Stimulated activated CD4-positive, alpha-beta T cell treated with anti-CD3 and anti-CD28 coated beads, Interleukin-12 subunit alpha, Interleukin-12 subunit beta, amount 100 ng/mL, for 48 hours (primary cell): ENCODE data around the gene PREX1.
"Not testable (repeated sequence)": the region's sequence is repeated elsewhere in the genome, so short reads cannot be mapped to it uniquely, and the experiment has no call there.

Experiments
- DNase-seq, 3 donors: peaks; one replicate each; pipeline ENCODE4 v3.0.0-alpha.2; 2020; ENCODE audit warnings: low read depth in 2 of 3, low spot score in 1 of 3

The PREX1 gene

DNA sequence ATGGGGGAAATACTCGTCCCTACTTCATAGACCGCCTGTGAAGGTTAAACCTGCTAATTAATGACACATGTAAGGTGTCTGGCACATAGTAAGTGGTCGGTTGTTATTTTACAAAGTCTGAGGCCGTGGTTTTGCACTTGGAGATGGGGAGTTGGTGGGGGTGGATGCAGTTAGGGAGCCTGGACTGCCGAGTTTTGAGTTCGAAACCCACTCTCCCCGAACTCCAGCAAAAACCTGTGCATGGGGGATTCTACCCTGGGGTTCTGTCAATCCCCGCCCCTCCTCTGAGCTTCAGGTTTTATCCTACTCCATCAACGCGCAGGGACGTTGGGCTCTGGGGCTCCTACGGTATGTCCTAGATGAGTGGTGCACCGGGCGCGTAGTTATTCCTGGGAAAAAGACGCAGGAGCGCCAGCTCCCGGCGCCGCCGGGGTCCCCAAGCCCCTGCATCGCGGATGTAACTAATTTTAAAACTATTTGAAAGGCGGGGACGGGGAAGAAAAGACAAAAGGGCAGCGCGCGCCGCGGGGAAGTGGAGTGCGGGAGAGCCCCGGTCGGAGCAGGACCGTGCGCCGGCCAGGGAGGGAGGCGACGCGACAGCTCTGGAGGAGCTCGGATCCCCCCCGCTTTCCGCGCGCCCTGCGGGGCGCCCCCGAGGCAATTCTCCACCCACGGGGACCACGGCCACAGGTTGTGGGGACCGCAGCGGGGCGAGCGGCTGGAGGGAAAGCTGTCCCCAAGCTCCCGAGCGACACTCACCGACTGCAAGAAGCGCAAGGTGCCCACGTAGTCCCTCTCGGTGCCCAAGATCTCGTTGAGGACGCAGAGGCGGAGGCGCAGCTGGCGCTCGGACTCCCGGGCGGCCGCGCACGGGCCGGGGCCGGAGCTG is 672 bp downstream of the PREX1 start:
- DNase-seq = no peak

DNA sequence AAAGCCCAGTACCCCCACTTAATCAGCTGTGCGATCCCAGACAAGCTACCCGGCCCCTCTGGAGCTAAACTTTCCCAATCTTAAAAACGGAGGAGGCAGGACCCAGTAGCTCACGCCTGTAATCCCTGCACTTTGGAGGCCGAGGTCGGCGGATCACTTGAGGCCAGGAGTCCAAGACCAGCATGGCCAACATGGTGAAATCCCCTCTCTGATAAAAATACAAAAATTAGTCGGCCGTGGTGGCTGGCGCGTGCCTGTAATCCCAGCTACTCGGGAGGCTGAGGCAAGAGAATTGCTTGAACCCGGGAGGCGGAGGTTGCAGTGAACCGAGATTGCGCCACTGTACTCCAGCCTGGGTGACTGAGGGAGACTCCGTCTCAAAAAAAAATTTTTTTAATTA is 1.3 kb downstream of the PREX1 start:
- DNase-seq = not testable (repeated sequence)

DNA sequence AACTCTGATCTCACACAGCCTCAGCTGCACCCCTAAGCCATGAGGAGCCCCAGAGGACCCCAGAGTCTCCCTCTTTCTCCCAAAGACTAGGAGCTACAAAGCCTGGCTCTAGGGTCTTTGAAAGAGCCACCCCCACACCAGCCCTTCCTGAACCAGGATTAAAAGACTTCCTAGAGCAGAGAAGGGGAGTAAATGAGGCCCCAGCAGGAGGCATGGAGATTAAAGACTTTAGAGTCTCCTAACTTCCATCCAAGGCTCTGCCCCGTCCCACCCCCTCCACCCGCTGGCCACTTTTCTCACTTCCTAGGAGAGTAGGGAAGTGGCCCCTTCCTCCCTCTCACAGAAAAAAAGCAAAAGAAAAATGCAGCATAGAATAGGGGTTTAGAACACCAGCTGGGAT is 1.7 kb downstream of the PREX1 start:
- no peak for DNase-seq

DNA sequence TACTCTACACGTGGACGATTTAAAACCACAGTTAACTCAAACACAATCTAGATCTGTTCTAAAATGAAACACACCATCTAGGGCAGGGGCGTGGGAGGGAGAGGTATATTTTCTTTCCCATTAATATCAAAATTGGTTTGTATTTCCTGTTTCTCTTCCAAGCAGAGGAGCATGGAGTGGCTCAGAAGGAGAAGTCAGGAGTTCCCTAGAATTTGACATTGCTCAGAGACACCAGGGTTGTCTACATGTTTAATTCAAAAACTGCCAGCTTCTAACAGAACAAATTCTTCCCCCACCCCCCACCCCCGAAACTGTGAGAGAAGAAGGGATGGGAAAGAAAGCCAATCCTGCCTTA is 2.3 kb downstream of the PREX1 start:
- no peak for DNase-seq

DNA sequence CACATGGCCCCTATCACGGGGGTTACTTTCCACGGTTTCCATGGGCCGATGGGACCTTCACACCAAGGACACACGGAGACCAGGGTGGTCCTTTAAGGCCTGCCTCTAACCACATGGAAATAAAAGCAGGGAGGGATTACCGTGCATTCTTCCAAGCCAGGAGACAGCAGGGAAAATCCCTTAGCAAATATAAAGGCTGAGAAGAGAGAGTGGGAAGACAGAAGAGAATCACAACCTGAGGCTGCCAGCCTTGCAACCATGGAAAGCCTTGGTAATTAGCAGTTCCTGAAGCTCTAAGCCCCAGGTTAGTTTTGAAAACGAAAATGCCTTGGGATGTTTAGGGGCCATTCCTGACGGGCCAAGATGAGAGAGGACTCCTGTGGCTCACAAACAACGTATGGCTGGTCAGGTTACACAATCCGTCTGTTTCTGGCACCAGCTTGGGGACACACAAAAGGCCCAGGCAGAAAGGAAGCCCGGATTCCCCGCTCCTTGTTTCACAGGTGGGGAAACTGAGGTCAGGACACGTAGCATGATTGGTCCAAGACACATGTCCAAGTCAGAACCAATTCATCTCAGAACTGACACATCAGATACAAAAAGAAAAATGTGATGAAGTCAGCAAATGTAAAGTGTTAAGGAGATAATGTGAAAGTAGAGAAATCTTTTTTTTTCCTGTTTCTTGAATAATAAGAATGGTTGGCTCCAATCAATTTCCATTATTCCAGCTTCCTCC is 2.8 kb downstream of the PREX1 start:
- DNase-seq = no peak

- peak; percentile 58 to 62 (median 61) for DNase-seq
Observed at GRCh38 chr20:48823960-48824498, 3.8 kb downstream of the PREX1 start.

GRCh38 chr20:48823476-48823875 is 4.3 kb downstream of the PREX1 start:
- no peak for DNase-seq

GRCh38 chr20:48822879-48823385 is 4.9 kb downstream of the PREX1 start:
- no peak for DNase-seq

DNA sequence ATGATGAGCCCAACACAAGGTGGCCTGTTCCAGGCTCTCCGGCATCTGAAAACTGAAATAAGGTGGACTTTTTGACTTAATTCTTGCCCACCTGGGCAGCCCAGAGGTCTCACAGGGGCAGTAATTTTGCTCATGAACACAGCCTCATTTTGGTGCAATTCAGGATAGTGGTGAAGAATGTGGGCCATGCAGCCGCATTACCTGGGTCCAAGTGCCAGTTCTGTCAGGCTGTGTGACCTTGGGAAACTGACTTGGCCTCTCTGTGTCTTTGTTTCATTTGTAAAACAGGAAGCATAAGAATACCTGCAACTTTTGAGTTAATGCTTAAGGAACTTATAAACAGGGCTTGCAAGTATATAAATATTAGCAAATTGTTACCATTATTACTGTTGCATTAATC is 5.6 kb downstream of the PREX1 start:
- DNase-seq = no peak

DNA sequence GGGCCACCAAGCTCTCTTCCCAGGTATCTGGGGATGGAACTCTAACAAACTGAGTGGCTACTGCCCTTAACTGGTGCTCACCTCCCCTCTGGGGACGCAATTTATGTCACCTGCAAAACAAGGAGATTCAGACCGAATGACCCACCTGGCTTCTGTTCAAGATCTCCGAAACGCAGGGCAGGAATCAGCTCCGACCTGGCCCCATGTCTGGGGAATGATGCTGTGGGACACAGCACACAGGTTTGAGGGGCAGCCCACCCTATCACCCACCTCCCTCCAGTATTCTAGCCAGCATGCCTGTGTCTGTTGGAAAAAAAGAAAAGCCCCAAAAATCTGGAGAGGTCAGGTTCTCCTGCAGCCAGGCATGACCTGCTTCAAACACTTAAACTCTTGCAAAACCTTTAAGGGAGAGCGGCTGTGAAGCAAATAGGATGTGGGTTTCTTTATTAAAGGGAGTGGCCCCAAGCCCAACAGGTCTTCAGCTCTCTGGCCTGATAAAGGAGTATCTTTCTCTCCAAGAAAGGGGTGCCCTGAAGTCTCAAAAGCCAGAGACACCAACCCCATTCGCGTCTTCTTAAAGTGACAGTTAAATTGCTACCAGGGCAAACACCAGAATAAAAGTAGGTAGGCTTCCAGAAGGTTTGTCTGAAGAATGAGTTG is 6.4 kb downstream of the PREX1 start:
- no peak for DNase-seq

- no peak for DNase-seq
Observed at GRCh38 chr20:48820649-48820973, 7.2 kb downstream of the PREX1 start.

- no peak for DNase-seq
Observed at GRCh38 chr20:48819821-48820648, 7.8 kb downstream of the PREX1 start.

- no peak for DNase-seq
Observed at GRCh38 chr20:48819089-48819488, 8.7 kb downstream of the PREX1 start.

- no peak for DNase-seq
Observed at GRCh38 chr20:48818481-48818987, 9.3 kb downstream of the PREX1 start.

- no peak for DNase-seq
Observed at GRCh38 chr20:48818031-48818370, 9.8 kb downstream of the PREX1 start.

DNA sequence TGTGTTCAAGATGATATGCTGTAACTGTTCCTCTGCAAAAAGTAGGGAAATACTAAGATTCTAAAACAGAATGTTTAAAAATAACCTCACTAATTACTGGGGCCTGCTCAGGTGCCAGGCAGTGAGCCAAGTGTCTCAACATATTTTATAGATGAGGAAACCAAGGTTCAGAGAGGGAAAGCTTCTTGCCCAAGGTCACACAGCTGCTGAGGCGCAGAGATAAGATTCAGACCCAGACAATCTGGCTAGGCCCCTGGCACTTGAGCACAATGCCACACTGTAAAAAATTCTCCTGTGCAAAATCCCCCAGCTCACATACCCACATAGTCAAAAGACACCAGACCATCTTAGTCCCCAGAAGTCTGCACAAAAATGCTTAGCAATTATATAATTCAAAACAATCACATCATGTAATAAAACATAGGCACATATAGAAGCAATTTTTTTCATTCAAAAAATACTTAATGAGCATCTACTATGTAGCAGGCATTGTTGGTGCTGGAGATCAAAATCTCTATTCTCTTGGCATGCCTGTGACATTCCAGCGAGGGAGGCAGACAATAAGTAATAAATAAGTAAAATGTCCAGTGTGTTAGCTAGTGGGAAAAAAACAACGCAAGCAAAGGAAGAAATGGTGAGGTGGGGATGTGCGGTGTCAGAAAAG is 10.3 kb downstream of the PREX1 start:
- no peak for DNase-seq

DNA sequence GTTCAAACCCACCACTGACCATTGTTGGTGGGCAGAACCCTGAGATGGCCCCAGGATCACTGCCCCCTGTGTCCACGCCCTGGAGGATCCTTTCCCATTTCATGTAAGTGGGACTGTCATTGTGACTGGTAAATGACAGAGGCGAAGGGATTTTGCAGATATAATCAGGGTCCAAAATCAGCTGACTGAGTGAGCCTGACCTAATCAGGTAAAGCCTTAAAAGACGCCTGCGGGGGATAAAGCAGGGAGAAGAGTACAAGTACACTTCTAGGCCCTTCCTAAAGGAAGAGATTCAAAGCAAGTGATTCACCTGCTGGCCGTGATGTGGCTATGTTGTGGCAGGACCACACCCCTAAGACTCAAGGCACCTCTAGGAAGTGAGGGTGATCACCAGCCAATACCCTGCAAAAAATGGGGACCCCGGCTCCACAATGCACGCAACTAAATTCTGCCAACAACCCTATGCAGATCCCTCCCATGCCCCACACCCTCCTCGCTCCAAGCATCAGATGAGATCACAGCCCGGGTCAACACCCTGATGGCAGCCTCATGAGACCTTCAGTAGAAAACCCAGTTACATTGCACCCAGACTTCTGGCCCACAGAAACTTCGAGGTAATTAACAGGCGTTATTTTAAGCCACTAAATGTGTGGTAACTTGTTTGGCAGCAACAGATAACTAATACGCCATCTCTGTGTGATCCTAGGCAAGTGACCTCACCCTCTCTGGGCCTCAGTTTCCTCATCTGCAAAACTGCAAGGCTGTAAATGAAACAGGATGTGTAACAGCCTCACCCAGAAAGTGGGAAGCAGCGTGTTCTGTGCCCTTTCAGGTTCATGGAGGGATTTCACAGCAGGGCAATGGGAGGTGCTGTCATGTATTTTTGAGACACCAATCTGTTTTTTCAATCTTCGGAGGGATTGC is 11.3 kb downstream of the PREX1 start:
- no peak for DNase-seq

DNA sequence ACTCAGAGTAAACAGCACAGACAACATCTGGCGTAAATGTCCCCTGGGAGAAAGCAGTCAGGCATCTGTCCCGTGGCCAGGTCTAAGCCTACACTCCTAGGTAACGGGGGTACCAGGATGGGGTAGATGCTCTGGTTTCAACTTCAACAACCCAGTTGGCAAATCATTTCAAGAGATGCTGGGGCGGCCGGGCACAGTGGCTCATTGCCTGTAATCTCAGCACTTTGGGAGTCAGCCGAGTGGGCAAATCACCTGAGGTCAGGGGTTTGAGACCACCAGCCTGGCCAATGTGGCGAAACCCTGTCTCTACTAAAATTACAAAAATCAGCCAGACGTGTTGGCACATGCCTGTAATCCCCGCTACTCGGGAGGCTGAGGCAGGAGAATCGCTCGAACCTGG is 12.3 kb downstream of the PREX1 start:
- no peak for DNase-seq

DNA sequence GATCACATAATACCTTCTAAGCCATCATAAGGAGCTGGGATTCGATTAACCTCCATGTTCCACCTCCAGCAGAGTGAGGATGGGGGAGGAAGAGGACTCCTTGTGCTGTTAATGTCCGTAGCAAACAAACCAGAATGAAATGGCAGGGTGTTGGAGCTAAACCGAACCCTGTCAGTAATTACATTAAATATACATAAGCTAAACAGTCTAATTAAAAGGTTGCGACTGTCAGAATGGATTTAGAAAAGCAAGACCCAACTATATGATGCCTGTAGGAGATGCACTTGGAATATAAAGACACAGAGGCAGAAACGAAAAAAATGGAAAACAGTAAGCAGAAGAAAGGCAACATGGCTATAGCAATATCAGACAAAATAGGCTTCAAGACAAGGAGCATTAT is 13.2 kb downstream of the PREX1 start:
- no peak for DNase-seq
